ENCODE measurements around the gene PGBD1. TPM values are rescaled to one million over a fixed set of nuclear protein-coding genes. Genes with fewer than 3 reads are reported as not detected.

The PGBD1 gene
- total RNA-seq, 3 donors from 2014 or later (not counting 1 experiment from before 2014, with no cell fraction given), result 1.1 to 1.5 (median 1.1) TPM

DNA sequence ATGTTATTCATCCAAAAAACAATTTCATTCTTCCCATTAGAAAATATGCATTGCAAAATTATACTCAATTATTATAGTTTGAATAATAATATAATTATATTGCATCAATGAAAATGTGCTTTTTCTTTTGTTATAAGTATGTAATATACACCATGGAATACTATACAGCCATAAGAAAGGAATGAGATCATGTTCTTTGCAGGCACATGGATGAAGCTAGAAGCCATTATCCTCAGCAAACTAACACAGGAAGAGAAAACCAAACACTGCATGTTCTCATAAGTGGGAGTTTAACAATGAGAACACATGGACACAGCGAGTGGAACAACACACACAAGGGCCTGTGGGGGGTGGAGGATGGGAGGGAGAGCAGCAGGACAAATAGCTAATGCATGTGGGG lies 24.3 kb upstream of the PGBD1 start:
- no peaks in the 10 kb centered on the region for H3K36me3 ChIP-seq (ENCODE audit: control insufficient read depth, insufficient read depth, low read length)
- WGBS (ENCODE audit: insufficient coverage), result no CpG with 5 or more reads among the region's 1 CpG
- intact Hi-C loops (cut with micrococcal nuclease), result no loop called here

DNA sequence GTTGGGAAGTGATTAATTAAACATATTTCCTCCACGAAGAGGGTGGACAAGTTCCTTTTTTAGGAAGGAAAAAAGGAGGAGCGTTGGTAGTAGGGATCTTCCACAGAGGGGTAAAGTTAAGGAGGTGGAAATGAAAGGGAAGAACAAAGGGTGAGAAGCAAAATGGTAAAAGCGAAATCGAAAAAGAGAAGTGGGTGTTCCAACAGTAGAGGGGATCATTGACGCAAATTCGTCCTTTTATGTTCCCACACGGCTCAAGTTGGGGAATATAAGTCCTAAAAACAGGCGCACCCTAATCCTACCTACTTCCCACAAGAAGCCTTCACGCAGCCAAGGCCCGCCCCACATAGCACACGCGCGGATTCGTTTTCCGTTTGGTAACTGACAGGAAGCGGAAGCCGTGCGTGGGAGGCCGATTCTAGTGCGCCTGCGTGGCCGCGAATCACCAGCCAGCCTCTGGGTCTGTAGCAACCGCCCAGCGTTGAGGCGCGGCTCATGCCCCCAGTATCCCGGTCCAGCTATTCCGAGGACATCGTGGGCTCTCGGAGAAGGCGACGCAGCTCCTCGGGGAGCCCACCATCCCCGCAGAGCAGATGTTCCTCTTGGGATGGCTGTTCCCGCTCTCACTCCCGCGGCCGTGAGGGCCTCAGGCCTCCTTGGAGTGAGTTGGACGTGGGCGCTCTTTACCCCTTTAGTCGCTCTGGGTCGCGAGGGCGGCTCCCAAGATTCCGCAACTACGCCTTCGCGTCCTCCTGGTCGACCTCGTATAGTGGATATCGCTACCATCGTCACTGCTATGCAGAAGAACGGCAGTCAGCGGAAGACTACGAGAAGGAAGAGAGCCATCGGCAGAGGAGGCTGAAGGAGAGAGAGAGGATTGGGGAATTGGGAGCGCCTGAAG lies 22.2 kb upstream of the PGBD1 start, which contains the start of gene NKAPL:
Gene NKAPL (plus strand): TSS at position 421 of the 901 bp plus-strand sequence. CDS start 75 bp downstream, at position 496.
- H3K27me3 Mint-ChIP-seq (ENCODE audit: low read depth in 2 of 2), result peaks cover 21 to 65% of the 10 kb centered on the region in 2 donors
- intact Hi-C loops (cut with micrococcal nuclease), result no loop called here
- peak; percentile 60 to 63 for DNase-seq
- TF ChIP-seq, protein P1, sequence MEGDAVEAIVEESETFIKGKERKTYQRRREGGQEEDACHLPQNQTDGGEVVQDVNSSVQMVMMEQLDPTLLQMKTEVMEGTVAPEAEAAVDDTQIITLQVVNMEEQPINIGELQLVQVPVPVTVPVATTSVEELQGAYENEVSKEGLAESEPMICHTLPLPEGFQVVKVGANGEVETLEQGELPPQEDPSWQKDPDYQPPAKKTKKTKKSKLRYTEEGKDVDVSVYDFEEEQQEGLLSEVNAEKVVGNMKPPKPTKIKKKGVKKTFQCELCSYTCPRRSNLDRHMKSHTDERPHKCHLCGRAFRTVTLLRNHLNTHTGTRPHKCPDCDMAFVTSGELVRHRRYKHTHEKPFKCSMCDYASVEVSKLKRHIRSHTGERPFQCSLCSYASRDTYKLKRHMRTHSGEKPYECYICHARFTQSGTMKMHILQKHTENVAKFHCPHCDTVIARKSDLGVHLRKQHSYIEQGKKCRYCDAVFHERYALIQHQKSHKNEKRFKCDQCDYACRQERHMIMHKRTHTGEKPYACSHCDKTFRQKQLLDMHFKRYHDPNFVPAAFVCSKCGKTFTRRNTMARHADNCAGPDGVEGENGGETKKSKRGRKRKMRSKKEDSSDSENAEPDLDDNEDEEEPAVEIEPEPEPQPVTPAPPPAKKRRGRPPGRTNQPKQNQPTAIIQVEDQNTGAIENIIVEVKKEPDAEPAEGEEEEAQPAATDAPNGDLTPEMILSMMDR (IDR thresholded peaks at IDR 0.05), result no peak
- WGBS (ENCODE audit: insufficient coverage), result 59% methylated on average over 58 of the region's 58 CpGs
- Histone ChIP-seq H3K36me3 (ENCODE audit: control insufficient read depth, insufficient read depth, low read length) (no peaks in the 10 kb centered on the region), H3K27ac (ENCODE audit: low read length) (no peak within 1 kb of the TSS), H3K4me3 (ENCODE audit: low read length) (peak within 1 kb of the TSS; percentile 23), H3K27me3 (ENCODE audit: control insufficient read depth, insufficient read depth, low read length) (peaks cover 3% of the 10 kb centered on the region), H3K9me3 (ENCODE audit: control insufficient read depth, insufficient read depth, low read length) (no peaks in the 10 kb centered on the region), H3K4me1 (ENCODE audit: control insufficient read depth, insufficient read depth, low read length) (peaks cover 7% of the 10 kb centered on the region)
- peak within 1 kb of the TSS; percentile 81 for H3K4me3 Mint-ChIP-seq
- peak; percentile 70 to 94 (median 88) for ATAC-seq
- peaks cover 17% of the 10 kb centered on the region for H3K36me3 Mint-ChIP-seq
- peaks cover 0 to 10% of the 10 kb centered on the region in 2 donors for H3K9me3 Mint-ChIP-seq
- peak within 1 kb of the TSS; percentile 34 to 77 for H3K27ac Mint-ChIP-seq
- peaks cover 6 to 9% of the 10 kb centered on the region in 2 donors for H3K4me1 Mint-ChIP-seq

More for the DNA sequence above, 24.3 kb upstream of the PGBD1 start:
- Histone ChIP-seq H3K4me3 (ENCODE audit: low read length) (no peak overlapping the region), H3K27me3 (ENCODE audit: control insufficient read depth, insufficient read depth, low read length) (peaks cover 3% of the 10 kb centered on the region), H3K27ac (ENCODE audit: low read length) (no peak overlapping the region), H3K9me3 (ENCODE audit: control insufficient read depth, insufficient read depth, low read length) (no peaks in the 10 kb centered on the region), H3K4me1 (ENCODE audit: control insufficient read depth, insufficient read depth, low read length) (peaks cover 15% of the 10 kb centered on the region)
- peaks cover 17% of the 10 kb centered on the region for H3K36me3 Mint-ChIP-seq
- ATAC-seq (no peak), DNase-seq (no peak)
- no peak overlapping the region for H3K27ac Mint-ChIP-seq
- peaks cover 17% of the 10 kb centered on the region in 2 donors for H3K4me1 Mint-ChIP-seq
- TF ChIP-seq, protein P1 (IDR thresholded peaks at IDR 0.05), result no peak
- peaks cover 20 to 46% of the 10 kb centered on the region in 2 donors for H3K27me3 Mint-ChIP-seq (ENCODE audit: low read depth in 2 of 2)
- peaks cover 3 to 10% of the 10 kb centered on the region in 2 donors for H3K9me3 Mint-ChIP-seq
- no peak overlapping the region for H3K4me3 Mint-ChIP-seq

DNA sequence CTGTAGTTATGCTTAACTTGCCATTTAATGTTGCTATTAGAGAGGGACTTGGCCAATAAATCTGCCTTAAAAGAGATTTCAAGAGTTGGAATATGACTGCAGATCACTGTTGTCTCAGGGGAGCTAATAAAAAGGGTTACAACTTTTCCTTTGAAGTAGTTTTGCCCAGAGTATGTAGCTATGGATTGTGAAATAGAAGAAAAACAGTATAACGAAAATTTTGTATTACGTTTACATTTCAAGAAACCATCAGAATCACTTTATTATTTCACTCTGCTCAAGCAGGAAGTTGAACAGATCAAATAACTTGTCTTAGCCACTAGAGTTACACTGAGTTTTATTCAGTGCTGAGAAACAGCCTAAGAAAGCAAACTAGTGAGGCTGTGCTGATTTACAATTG lies 17.4 kb upstream of the PGBD1 start:
- TF ChIP-seq, protein P1 (IDR thresholded peaks at IDR 0.05), result no peak
- H3K27ac Mint-ChIP-seq, result no peak overlapping the region
- intact Hi-C loops (cut with micrococcal nuclease), result no loop called here
- ATAC-seq, result no peak
- peaks cover 15 to 55% of the 10 kb centered on the region in 2 donors for H3K27me3 Mint-ChIP-seq (ENCODE audit: low read depth in 2 of 2)
- H3K36me3 Mint-ChIP-seq, result peaks cover 17% of the 10 kb centered on the region
- peaks cover 0 to 3% of the 10 kb centered on the region in 2 donors for H3K9me3 Mint-ChIP-seq
- no peak overlapping the region for H3K27ac ChIP-seq (ENCODE audit: low read length)
- DNase-seq, result no peak
- H3K4me1 ChIP-seq (ENCODE audit: control insufficient read depth, insufficient read depth, low read length), result peaks cover 12% of the 10 kb centered on the region
- no peaks in the 10 kb centered on the region for H3K36me3 ChIP-seq (ENCODE audit: control insufficient read depth, insufficient read depth, low read length)
- H3K27me3 ChIP-seq (ENCODE audit: control insufficient read depth, insufficient read depth, low read length), result no peaks in the 10 kb centered on the region
- WGBS (ENCODE audit: insufficient coverage), result no CpG with 5 or more reads among the region's 2 CpGs
- H3K4me3 Mint-ChIP-seq, result no peak overlapping the region
- peaks cover under 1 to 4% of the 10 kb centered on the region in 2 donors for H3K4me1 Mint-ChIP-seq
- H3K4me3 ChIP-seq (ENCODE audit: low read length), result no peak overlapping the region
- no peaks in the 10 kb centered on the region for H3K9me3 ChIP-seq (ENCODE audit: control insufficient read depth, insufficient read depth, low read length)
